B cell (primary cell): ENCODE measurements around the gene MMP14.
"Not testable (repeated sequence)": the region's sequence is repeated elsewhere in the genome, so short reads cannot be mapped to it uniquely, and the experiment has no call there.

Experiments used
- CTCF ChIP-seq: fragments of 200-600 bp; IDR thresholded peaks from one replicate; pipeline ENCODE4 v1.8.0; 2022; ENCODE audit warnings: antibody characterized with exemption, mild to moderate bottlenecking
- EZH2 ChIP-seq: IDR thresholded peaks from 2 replicates; pipeline ENCODE4 v1.6.1; 2012; ENCODE audit warnings: borderline replicate concordance, low read depth, mild to moderate bottlenecking, moderate library complexity, low read length; ENCODE audit not compliant: insufficient read depth, poor library complexity, severe bottlenecking

- not testable (repeated sequence) for TF ChIP-seq CTCF, EZH2
Observed at GRCh38 chr14:22860377-22860776, 24.0 kb downstream of the MMP14 start.
